SK-N-SH treated with all-trans-retinoic acid at 6 μM for 48 hours (cell line): ENCODE data around the gene PCDHGB6.

Experiments
- ARNTL ChIP-seq: fragments of 450-650 bp; formaldehyde crosslinking; IDR thresholded peaks from 2 replicates; pipeline ENCODE4 v1.5.0; 2020; ENCODE audit warnings: low read depth, mild to moderate bottlenecking, moderate library complexity, borderline replicate concordance
- CSDC2 ChIP-seq: fragments of 250-450 bp; sonication (Bioruptor Pico); IDR thresholded peaks from 2 replicates; pipeline ENCODE4 v1.5.0; 2020; ENCODE audit warnings: mild to moderate bottlenecking, moderate library complexity
- CSRNP3 ChIP-seq: fragments of 250-450 bp; sonication (Bioruptor Pico); IDR thresholded peaks from 2 replicates; pipeline ENCODE4 v1.5.1; 2021; ENCODE audit warnings: mild to moderate bottlenecking, moderate library complexity
- ISL1 ChIP-seq: fragments of 250-450 bp; sonication (Bioruptor Pico); IDR thresholded peaks from 2 replicates; pipeline ENCODE4 v2.1.2; 2022; ENCODE audit warnings: mild to moderate bottlenecking, moderate library complexity
- PPARA ChIP-seq: fragments of 250-450 bp; sonication (Bioruptor Pico); IDR thresholded peaks from 2 replicates; pipeline ENCODE4 v1.5.0; 2020; ENCODE audit warnings: mild to moderate bottlenecking, borderline replicate concordance
- RARB ChIP-seq: fragments of 250-450 bp; sonication (Bioruptor Pico); IDR thresholded peaks from 2 replicates; pipeline ENCODE4 v1.8.0; 2021; ENCODE audit warnings: mild to moderate bottlenecking, moderate library complexity
- SNAI2 ChIP-seq: fragments of 250-450 bp; sonication (Bioruptor Pico); IDR thresholded peaks from 2 replicates; pipeline ENCODE4 v1.5.0; 2020; ENCODE audit warnings: mild to moderate bottlenecking, moderate library complexity
- TOX ChIP-seq: fragments of 250-450 bp; sonication (Bioruptor Pico); IDR thresholded peaks from 2 replicates; pipeline ENCODE4 v1.8.0; 2021; ENCODE audit warnings: mild to moderate bottlenecking, moderate library complexity, borderline replicate concordance
- TSHZ2 ChIP-seq: fragments of 250-450 bp; sonication (Bioruptor Pico); IDR thresholded peaks from 2 replicates; pipeline ENCODE4 v1.5.0; 2020; ENCODE audit warnings: mild to moderate bottlenecking, moderate library complexity
- ZFP3 ChIP-seq: fragments of 250-450 bp; sonication (Bioruptor Pico); IDR thresholded peaks from 2 replicates; pipeline ENCODE4 v1.5.0; 2020; ENCODE audit warnings: mild to moderate bottlenecking, moderate library complexity
- ZNF70 ChIP-seq: fragments of 450-650 bp; formaldehyde crosslinking; IDR thresholded peaks from 2 replicates; pipeline ENCODE4 v1.5.0; 2020; ENCODE audit warnings: mild to moderate bottlenecking, moderate library complexity
- ZNF8 ChIP-seq: fragments of 450-650 bp; formaldehyde crosslinking; IDR thresholded peaks from 2 replicates; pipeline ENCODE4 v1.5.0; 2020; ENCODE audit warnings: mild to moderate bottlenecking, moderate library complexity
- TF ChIP-seq, protein P1 (sequence below): fragments of 250-450 bp; sonication (Bioruptor Pico); IDR thresholded peaks from 2 replicates; pipeline ENCODE4 v1.8.0; 2020; ENCODE audit warnings: mild to moderate bottlenecking, moderate library complexity, borderline replicate concordance
- TF ChIP-seq, protein P2 (sequence below): fragments of 250-450 bp; sonication (Bioruptor Pico); IDR thresholded peaks from 2 replicates; pipeline ENCODE4 v1.8.0; 2021; ENCODE audit warnings: low read depth, mild to moderate bottlenecking, moderate library complexity, borderline replicate concordance

- no peak for TF ChIP-seq ZNF8 (CRISPR knock-in tag)
- TF ChIP-seq, protein P1, sequence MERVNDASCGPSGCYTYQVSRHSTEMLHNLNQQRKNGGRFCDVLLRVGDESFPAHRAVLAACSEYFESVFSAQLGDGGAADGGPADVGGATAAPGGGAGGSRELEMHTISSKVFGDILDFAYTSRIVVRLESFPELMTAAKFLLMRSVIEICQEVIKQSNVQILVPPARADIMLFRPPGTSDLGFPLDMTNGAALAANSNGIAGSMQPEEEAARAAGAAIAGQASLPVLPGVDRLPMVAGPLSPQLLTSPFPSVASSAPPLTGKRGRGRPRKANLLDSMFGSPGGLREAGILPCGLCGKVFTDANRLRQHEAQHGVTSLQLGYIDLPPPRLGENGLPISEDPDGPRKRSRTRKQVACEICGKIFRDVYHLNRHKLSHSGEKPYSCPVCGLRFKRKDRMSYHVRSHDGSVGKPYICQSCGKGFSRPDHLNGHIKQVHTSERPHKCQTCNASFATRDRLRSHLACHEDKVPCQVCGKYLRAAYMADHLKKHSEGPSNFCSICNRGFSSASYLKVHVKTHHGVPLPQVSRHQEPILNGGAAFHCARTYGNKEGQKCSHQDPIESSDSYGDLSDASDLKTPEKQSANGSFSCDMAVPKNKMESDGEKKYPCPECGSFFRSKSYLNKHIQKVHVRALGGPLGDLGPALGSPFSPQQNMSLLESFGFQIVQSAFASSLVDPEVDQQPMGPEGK (CRISPR knock-in tag) = no peak
- TF ChIP-seq PPARA (CRISPR knock-in tag) = no peak
- no peak for TF ChIP-seq ARNTL (CRISPR knock-in tag)
- no peak for TF ChIP-seq SNAI2
- TF ChIP-seq TSHZ2 (CRISPR knock-in tag) = no peak
- no peak for TF ChIP-seq CSDC2 (CRISPR knock-in tag)
- no peak for TF ChIP-seq ZFP3 (CRISPR knock-in tag)
- TF ChIP-seq, protein P2, sequence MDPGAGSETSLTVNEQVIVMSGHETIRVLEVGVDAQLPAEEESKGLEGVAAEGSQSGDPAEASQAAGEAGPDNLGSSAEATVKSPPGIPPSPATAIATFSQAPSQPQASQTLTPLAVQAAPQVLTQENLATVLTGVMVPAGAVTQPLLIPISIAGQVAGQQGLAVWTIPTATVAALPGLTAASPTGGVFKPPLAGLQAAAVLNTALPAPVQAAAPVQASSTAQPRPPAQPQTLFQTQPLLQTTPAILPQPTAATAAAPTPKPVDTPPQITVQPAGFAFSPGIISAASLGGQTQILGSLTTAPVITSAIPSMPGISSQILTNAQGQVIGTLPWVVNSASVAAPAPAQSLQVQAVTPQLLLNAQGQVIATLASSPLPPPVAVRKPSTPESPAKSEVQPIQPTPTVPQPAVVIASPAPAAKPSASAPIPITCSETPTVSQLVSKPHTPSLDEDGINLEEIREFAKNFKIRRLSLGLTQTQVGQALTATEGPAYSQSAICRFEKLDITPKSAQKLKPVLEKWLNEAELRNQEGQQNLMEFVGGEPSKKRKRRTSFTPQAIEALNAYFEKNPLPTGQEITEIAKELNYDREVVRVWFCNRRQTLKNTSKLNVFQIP (CRISPR knock-in tag) = no peak
- TF ChIP-seq ISL1 = no peak
- TF ChIP-seq TOX (CRISPR knock-in tag) = no peak
- no peak for TF ChIP-seq ZNF70 (CRISPR knock-in tag)
- no peak for TF ChIP-seq CSRNP3
- TF ChIP-seq RARB (CRISPR knock-in tag) = no peak
Observed at GRCh38 chr5:141399555-141400258, 8.1 kb upstream of the PCDHGB6 start.
